ENCODE measurements around the gene COL5A1.

The COL5A1 gene

GRCh38 chr9:134841180-134841904 is 199.7 kb downstream of the COL5A1 start:
- no peak overlapping the region for H3K4me3 ChIP-seq (ENCODE audit: low read length)
- TF ChIP-seq CTCF (conservative IDR thresholded peaks at IDR 0.05; ENCODE audit: low read depth, low read length), result no peak
- DNase-seq (ENCODE audit: low read depth), result no peak

GRCh38 chr9:134842321-134842720 is 200.7 kb downstream of the COL5A1 start:
- no peak overlapping the region for H3K4me3 ChIP-seq (ENCODE audit: low read length)
- no peak for DNase-seq (ENCODE audit: low read depth)
- TF ChIP-seq CTCF (conservative IDR thresholded peaks at IDR 0.05; ENCODE audit: low read depth, low read length), result no peak

- DNase-seq (ENCODE audit: low read depth), result no peak
- H3K4me3 ChIP-seq (ENCODE audit: low read length), result no peak overlapping the region
- no peak for TF ChIP-seq CTCF (conservative IDR thresholded peaks at IDR 0.05; ENCODE audit: low read depth, low read length)
These were observed 202.1 kb downstream of the COL5A1 start for GRCh38 chr9:134843740-134844139.

GRCh38 chr9:134844821-134845220 is 203.2 kb downstream of the COL5A1 start:
- TF ChIP-seq CTCF (conservative IDR thresholded peaks at IDR 0.05; ENCODE audit: low read depth, low read length), result no peak
- no peak overlapping the region for H3K4me3 ChIP-seq (ENCODE audit: low read length)
- DNase-seq (ENCODE audit: low read depth), result no peak

GRCh38 chr9:134846187-134846586 is 204.6 kb downstream of the COL5A1 start:
- H3K4me3 ChIP-seq (ENCODE audit: low read length), result no peak overlapping the region
- TF ChIP-seq CTCF (conservative IDR thresholded peaks at IDR 0.05; ENCODE audit: low read depth, low read length), result no peak
- no peak for DNase-seq (ENCODE audit: low read depth)

GRCh38 chr9:134846699-134847098 is 205.1 kb downstream of the COL5A1 start:
- DNase-seq (ENCODE audit: low read depth), result no peak
- no peak overlapping the region for H3K4me3 ChIP-seq (ENCODE audit: low read length)
- TF ChIP-seq CTCF (conservative IDR thresholded peaks at IDR 0.05; ENCODE audit: low read depth, low read length), result no peak

- H3K4me3 ChIP-seq (ENCODE audit: low read length), result no peak overlapping the region
- no peak for TF ChIP-seq CTCF (conservative IDR thresholded peaks at IDR 0.05; ENCODE audit: low read depth, low read length)
- no peak for DNase-seq (ENCODE audit: low read depth)
These were observed 205.5 kb downstream of the COL5A1 start for GRCh38 chr9:134847138-134847537.
